Pons (tissue), 1 donor: Measurements from ENCODE around the gene AK8.
A peak's percentile ranks its signal among the peaks of the same experiment; 100 is the strongest.

Experiments used
- DNase-seq: peaks from one replicate; pipeline ENCODE4 v3.0.0-alpha.2; 2016; ENCODE audit warnings: low spot score

The AK8 gene

DNA sequence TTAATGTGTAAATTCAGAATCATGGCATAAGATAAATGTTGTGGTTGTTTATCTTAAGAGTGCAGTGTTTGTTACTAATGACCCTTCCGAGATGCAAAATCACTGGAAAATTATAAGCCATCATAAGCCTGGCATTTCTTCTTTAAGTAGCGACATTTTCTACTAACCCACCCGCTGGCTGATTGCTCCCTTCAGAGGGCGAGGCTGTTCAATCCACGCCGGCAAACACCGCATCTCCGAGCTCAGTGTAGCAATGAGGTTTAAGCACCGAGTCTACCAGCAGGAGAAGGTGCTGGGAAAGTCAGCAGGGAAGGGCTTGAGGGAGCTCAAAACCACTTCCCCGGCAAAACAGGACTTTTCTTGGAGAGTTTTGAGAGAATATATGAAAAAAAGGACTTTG lies 52.7 kb downstream of the AK8 start:
- no peak for DNase-seq

DNA sequence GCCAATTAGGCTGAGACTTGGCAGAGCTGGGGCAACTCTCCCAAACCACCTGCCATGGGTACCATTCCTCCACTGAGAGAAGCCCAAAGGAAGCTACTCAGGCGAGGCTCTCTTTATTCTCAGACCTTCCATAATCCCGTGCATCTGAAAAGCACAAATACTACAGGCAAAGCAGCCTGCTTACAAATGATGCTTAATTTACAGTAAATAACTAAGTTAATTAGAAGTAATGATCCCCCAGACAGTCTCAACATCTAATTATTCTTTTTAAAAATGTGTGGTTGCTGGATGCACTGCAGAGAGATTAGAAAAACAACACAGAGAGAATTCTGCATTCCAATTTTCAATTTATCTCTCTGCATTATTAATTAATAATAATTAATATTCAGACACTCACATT lies 53.1 kb downstream of the AK8 start:
- DNase-seq, result no peak

DNA sequence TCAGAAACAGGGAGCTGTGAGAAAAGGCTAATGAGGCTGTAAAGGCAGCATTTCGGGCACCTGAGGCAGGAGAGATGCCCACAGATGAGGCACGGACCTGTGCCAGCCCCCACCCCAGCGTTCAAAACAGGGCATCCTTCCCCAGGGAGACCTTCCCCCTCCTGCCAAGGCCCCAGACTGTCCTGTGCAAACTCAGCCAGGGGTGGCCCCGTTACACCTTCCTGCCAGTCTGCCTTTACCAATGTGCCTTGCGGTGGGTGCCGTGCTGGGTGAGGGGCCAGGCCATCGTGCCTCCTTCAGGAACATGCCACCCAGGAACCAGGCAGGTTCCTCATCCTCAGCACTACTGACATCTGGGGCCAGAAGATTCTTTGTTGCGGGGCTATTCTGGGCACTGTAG lies 53.9 kb downstream of the AK8 start:
- DNase-seq, result no peak

DNA sequence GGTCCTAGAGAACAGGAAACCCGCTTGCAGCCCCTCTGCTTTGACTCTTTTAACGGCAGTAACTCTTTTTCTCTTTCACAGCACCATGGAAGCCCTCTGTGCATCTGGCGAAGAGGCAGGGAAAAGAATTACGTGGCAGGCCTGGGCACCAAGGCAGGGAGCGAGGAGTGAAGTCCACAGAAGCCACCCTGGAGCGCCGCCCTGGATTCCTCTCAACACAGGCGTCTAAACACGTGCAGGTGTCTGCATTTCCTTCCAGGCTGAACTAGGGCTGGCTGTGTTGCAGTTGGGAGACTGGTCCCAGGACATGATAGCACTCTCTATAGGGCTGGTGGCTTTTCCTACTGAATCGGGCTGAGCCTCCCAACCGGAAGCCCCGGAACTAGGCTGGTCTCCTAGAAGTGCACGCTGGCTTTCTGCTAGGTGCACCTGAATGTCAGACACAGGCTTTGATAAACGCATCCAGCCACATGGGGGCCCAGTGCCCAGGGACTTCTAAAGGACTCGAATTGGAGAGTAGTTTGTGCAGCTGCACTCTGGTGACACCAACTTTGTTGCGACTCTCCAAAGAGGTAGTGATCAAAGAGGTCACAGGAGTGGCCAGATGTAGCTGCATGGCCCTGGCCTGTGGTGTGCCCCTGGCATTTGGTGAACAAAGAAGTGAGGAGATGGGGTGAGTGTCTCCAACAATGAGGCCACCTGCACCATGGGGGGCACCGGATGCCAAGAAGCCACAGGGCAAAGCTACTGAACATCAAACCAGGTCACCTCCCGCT lies 54.5 kb downstream of the AK8 start:
- no peak for DNase-seq

DNA sequence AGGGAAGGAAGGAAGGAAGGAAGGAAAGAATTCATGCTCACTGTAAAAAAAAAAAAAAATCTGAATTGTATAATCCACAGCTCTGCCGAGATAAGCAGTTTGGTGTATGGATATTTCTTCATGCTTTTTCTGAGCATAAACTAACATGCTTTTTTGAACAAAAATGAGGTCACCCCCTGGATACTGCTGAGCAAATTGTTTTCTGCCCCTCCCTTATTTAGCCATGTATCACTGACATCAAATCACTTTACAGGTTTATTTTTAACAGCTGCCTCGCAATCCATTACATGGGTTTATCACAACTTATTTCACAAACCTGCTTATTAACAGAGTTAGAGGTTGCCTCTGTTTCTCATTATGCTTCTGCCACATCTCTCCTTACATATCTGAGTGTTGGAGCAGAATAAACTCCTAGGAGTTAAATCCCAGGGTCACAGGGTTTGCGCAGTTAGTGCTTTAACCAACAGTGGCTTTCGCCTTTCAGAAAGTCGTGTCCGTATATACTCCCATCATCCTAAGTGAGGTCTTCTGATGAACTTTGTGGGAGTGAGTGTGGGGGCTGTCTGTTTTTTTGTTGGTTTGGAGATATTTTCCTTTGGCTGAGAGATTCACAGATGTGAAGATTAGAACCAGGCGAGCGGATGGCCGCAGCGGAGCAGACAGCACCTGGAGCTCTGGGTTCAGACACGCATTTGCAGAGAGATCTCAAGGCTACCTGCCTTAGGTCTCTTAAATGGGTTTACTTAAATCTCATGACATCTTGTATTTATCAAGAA lies 57.7 kb downstream of the AK8 start:
- no peak for DNase-seq

DNA sequence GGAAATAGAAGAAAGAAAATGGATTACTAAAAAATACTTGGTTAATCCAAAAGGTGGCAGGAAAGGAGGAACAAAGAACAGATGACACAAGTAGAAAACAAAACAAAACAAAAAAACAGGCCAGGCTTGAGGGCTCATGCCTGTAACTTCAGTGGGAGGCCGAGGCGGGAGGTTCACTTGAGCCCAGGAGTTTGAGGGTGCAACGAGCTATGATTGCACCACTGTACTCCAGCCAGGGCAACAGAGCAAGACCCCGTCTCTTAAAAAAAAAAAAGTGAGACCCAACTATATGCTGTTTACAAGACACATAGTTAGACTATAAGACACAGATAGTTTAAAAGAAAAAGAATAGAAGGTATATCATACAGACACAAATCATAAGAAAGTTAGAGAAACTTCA lies 59.5 kb downstream of the AK8 start:
- no peak for DNase-seq

DNA sequence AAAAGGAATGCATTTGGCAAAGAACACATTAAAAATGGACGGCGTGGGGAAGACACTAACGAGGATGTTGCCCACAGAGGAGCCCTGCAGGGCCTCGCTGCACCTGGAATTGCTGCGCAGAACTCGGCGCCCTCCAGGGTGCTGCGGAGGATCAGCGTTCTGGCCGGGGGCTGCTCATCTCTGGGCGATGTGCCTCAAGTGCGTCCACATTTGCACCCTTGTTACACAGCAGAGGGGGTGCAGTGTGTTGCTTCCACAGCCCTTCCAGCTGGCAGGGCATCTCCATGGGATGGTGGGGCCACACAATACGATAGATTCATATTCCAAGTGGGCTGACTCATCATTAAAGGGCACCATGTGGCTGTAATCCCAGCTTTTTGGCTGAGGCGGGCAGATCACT lies 63.1 kb downstream of the AK8 start:
- DNase-seq, result no peak

DNA sequence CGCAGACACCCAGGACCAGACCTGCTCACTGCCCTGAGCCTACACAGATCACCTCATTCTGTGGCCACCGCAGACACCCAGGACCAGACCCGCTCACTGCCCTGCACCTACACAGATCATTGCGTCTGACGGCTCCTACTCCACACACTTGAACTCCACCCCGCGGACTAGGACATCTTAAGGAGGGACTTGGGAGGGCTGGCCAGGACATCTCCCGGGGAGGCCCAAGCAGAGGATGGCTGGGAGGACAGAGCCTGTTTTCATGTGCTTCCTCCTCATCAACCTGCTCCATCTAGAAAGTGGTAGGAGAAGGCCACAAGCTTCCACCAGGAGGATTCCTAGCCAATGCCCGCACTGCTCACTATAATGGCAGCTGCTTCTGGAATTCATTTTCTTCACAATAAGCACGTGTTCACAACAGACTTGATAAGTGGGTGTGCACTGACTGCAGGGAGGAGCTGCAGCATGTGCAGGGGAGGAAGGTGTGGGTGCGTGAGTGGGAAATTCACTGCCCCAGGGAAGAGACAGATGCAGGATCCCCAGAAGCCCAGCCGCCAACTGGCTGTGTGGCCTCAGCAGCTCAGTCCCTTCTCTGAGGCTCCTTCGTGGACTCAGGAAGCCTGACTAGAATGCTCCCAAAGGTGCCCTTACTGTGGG lies 64.8 kb downstream of the AK8 start:
- DNase-seq, result no peak

DNA sequence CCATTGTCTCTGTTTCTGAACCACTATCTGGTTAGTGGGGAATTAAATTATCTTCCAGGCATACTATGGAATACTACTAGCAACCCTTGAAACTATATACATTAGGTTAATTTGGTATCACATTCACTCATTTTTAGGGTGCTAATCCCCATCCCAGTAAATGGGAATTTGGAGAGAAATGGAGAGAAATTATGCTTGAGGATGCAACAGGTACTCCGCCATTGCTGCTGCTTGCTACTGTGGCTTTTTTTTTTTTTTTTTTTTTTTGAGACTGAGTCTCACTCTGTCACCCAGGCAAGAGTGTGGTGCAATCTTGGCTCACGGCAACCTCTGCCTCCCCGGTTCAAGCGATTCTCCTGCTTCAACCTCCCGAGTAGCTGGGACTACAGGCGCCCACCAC lies 66.1 kb downstream of the AK8 start:
- no peak for DNase-seq

DNA sequence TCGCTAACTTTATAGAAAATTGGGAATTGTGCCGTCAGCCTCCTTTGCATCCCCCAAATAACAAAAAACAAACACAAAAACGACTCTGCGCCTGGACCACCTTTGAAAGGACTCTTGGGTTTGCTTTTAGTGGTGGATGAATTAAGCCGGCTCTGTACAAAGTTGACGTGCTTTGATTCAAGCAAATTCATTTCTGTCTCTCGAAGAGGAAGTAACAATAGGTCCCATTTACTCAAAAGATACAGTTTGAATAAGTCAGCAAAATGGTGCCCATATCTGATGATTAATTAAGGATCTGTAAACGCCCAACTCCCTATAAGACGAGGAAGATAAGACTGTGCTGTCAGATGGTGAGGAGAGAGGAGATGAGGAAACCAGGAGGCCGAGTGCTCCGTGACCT lies 67.8 kb downstream of the AK8 start:
- no peak for DNase-seq

DNA sequence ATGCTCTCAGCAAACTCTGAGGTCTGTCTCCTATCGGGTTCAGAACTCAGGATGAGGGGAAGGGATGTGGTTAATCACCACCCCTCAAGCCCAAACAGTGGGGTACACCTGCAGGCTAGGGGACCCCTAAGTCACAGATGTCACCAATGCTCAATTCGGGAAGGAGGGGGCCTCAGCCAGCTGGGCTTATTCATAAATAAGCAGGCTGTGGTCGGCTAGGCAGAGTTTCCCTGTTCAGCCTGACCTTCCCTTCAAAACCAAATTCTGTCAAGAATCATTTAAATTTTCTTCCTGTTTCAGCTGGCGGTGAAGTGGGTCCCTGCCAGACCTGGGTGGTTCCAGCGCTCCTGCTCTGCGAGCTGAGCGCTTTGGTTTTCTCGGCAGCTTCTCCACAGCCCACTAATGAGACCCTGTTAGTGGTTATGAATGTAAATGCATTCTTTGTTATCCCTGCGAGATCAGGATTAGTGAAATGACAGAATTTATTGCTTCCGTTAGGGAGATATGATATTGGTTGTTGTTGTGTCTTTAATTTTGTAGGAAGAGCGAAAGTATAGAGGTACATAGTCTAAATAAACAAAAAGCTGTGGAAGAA lies 68.3 kb downstream of the AK8 start:
- DNase-seq, result no peak

DNA sequence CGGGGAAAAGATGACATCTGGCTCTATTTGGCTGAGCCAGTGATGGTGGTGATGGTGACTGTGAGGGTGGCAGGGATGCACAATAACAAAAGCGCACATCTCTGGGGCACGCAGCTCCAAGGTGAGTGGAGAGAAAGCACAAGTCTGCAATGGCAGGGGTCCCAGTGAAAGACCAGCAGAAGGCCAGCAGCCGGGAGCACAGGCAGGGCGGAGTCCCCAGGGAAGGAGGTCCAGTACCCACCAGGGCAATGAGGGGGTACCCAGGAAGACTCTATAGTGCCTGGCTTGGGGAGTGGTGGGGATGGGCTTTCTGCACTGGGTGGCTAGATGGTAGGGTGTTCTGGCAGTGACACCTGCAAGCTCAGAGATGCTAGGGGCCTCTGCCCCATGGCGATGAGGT lies 69.4 kb downstream of the AK8 start:
- DNase-seq, result no peak

DNA sequence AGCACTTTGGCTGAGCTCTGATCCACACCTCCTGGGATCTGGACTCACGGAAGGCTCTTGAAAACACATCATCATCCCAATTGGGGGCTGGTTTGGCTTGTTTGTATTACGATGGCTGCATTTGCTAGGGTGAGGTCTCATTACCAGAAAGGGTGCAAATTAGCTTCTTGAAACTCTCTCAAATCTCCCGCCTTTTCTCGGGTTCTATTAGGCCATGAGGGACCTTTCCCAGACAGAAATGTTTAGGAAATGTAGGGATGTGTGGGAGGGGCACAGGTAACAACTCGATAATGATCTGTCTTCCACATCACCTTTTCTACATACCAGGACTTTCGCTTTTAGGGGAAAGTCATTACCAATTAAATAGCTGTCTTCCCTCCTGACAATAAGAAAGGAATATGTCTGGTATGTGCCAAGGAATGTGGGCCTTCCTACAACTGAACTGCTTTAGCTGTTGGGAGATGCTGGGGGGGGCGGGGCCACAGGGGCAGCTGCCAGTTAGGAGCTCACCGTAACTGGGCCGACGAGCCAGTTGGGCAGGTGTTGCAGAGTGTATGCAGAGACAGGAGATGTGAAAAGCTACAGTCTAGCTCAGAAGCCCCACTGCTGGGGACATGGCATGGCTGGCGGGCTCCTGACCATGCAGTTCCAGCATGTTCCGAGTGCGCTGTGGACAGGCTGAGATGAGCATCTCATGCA lies 71.2 kb downstream of the AK8 start:
- no peak for DNase-seq

DNA sequence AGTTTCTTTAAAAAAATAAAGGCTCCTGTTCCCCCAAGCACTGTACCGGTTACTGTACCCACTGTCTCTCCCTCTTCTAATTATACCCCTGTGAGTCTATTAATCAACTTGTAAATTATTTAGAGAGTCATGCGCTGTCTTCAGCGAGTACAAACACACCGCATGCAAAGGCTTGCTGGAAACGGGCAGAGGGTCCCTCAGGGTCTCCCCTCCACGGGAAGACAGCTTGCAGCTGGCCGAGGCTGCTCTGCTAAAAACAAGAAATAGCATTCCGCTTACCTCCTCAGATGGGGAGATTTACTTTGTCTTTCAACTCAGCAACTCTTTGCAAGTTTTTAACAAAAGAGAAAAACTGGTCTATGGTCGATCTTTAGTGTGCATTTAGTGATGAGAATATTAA lies 71.8 kb downstream of the AK8 start:
- no peak for DNase-seq

DNA sequence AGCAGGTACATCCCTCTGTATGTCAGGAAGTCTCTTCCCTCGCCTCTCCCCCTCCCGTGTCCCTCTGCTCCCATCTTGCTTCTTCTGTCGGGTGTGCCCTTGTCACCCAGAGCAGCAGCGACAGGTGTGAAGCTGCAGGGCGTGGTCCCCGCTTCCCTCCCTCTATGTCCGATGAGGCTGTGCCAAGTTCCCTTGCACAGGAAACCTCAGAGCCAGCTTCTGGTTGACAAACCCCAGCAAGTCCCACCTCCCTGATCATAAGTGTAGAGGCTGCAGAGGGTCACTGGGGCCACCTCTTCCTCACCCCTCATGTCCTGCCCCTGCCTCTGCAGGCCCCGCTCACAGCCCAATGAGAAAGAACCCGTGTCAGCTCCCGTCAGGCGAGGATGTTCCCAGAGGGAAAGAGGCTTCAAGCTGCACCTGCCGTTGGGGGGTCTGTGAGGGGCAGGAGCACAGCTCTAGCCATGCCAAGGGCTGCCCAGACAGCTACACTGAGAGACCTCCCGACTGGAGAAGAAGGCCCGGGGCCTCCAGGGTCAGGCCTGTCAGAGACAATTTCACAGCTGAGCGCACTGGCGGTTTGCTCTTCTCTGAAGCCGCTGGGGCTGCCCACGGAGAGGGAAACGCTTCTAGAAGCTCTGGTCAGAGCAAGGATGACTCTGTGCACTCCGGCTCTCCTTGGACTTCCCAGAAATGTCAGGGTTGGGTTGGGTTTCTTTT lies 73.3 kb downstream of the AK8 start:
- no peak for DNase-seq

DNA sequence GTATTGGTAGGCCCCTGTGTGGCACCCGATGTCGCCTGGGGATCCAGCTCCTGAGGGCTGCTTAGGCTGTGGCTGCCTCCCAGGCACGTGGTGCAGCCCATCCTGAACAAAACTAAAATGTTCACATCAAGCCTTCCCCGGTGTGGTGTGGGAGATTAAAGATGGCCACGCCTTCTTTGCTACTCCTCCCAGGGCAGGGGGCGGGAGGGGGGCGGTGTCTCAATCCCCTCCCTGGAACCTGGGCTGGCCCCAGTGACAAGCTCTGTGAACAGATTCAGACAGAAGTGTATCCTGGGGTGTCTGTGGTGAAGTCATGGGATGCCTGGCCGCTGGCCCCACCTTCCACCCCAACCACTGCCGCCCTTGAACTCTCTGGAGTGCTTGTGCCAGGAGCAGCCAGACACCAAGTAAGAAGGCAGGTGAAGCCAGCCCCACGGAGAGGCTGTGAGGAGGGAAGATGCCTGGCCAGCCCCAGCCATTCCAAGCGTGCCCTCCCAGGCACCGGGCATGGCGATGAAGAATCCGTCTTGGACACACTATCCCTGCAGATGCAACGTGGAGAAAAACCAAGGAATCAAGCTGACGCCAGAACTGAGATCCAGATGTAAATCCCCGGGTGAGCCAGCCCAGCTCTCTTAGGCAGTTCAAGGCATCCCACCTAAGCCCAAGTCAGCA lies 75.8 kb downstream of the AK8 start:
- no peak for DNase-seq

DNA sequence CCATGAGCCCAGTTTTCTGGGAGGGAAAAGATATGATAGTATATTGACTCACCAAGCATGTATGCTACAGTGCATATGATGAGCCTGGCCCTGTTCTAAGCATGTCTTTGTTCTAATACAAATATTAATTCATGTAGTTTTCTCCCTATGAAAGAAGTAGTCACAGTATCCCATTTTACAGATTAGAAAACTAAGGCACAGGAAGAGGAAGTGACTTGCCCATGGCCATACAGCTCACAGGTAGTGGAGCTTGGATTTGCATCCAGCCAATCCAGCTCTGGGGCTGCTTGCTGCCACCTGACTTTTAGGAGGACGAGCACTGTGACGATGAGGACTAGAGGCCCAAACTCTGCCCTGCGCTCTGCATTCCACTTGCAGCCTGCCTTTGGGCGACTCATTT lies 76.4 kb downstream of the AK8 start:
- no peak for DNase-seq

DNA sequence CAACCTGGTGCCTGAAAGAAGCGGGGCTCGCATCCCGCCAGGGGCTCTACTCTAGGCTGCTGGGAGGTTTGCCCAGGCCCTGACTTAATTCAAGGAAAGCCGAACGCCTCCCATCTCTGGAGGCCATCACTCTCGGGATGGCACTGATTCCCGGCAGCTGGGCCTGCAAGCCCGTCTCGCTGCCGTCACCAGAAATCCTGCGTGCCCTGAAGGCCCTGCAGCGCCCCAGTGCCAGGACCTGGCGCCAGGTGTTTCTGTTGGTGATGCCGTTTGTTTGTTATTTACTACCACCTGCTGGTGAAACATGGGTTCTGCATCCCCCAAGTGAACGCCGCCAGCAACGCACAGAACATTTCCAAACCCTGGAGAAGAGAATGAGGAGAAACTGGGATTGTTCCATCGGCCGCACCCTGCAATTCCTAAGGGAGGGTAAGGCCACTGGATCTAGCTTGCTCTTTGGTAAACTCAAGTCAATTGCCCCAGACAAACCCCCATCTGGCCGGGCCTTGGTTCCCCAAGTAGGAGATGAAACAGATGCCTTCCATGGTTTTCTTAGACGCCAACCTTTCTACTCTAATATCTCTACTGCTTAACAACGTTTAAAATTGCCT lies 77.9 kb downstream of the AK8 start:
- peak; percentile 68 for DNase-seq

DNA sequence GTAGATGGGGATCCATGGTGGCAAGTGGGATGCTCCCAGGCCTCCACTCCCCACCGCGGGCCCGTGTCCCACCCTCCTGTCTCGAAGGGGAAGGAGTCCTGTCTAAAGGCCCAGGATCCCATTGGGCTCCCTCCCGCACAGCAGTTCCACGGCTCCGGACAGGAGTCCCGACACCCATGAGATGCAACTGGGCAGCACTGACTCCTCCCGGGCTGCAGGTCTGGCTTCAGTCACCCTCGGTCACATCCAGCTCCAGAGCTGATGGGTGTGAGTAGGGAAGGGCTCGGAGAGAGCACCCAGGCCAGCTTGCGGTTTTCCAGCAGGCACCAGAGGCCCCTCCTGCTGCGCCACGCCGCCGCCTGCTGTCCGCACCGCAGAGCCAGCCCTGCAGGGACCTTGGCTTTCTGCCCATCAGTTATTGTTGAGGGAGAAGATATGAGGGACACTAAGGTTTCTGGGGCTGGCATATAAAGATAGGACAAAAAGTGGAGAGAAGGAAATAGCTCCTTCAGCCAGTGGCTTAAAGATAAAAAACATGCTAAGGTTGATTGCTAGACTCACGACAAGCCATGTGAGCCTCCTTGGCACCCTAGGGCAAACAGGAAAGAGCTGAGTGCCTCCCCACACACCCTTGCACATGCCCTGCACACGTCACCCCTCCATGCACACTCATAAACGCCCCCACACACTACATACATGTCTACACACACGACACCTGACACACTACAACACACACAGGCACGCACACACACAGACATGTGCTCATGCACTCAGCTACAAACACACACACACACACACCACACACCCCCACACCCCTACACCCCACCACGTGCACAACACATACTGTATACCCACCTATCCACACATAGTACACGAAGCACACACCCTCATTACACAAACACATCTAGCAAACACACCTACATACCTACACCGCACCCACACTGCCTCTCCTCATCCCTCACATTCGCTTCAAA lies 79.0 kb downstream of the AK8 start:
- DNase-seq, result no peak
